NK-92 treated with Interleukin-12 subunit alpha and Interleukin-12 subunit beta, amount 100 ng/mL, for 24 hours (cell line): ENCODE measurements around the gene TRIM52.

Experiments
- DNase-seq: peaks from one replicate; lab custom pipeline; 2025; lab: John Stamatoyannopoulos, UW

TRIM52 gene

GRCh38 chr5:181258576-181258975 lies 2.4 kb downstream of the TRIM52 start:
- DNase-seq = no peak

- no peak for DNase-seq
These were observed 4.9 kb downstream of the TRIM52 start for GRCh38 chr5:181255836-181256578.

- no peak for DNase-seq
These were observed 5.7 kb downstream of the TRIM52 start for GRCh38 chr5:181255276-181255675.

GRCh38 chr5:181248277-181248676 lies 12.7 kb downstream of the TRIM52 start:
- DNase-seq = no peak

GRCh38 chr5:181246276-181247049 lies 14.5 kb downstream of the TRIM52 start:
- DNase-seq = no peak

- DNase-seq = no peak
These were observed 15.3 kb downstream of the TRIM52 start for GRCh38 chr5:181245427-181246275.

GRCh38 chr5:181243564-181244343 lies 17.2 kb downstream of the TRIM52 start, which contains the start of gene RACK1:
Gene RACK1, minus strand, starts transcription at chr5:181243906. Its CDS starts 106 bp downstream, at chr5:181243800.
- DNase-seq = no peak

GRCh38 chr5:181243018-181243563 lies 17.9 kb downstream of the TRIM52 start:
- no peak for DNase-seq

GRCh38 chr5:181242031-181242451 lies 18.9 kb downstream of the TRIM52 start:
- DNase-seq = no peak

GRCh38 chr5:181241393-181241975 lies 19.5 kb downstream of the TRIM52 start:
- no peak for DNase-seq

- no peak for DNase-seq
These were observed 21.8 kb downstream of the TRIM52 start for GRCh38 chr5:181239062-181239663.

GRCh38 chr5:181237729-181238385 lies 23.1 kb downstream of the TRIM52 start:
- no peak for DNase-seq

GRCh38 chr5:181236954-181237641 lies 23.8 kb downstream of the TRIM52 start:
- no peak for DNase-seq

GRCh38 chr5:181236471-181236870 lies 24.5 kb downstream of the TRIM52 start:
- no peak for DNase-seq

- DNase-seq = no peak
These were observed 25.1 kb downstream of the TRIM52 start for GRCh38 chr5:181235689-181236366.

- DNase-seq = no peak
These were observed 25.6 kb downstream of the TRIM52 start for GRCh38 chr5:181235323-181235688.

GRCh38 chr5:181234455-181235306 lies 26.3 kb downstream of the TRIM52 start:
- DNase-seq = no peak
